ENCODE measurements around the gene L3MBTL2. TPM values are rescaled to one million over a fixed set of nuclear protein-coding genes. Genes with fewer than 3 reads are reported as not detected.

The L3MBTL2 gene
- total RNA-seq, 2 donors from 2014 or later = 24.3 to 26.5 TPM

- no peaks in the 10 kb centered on the region for H3K4me1 ChIP-seq (ENCODE audit: control insufficient read depth, insufficient read depth, low read length)
- no peak overlapping the region for H3K4me3 Mint-ChIP-seq
- no peaks in the 10 kb centered on the region for H3K9me3 Mint-ChIP-seq
- H3K27ac Mint-ChIP-seq = no peak overlapping the region
- H3K4me3 ChIP-seq (ENCODE audit: low read length) = no peak overlapping the region
- DNase-seq = no peak
- no peaks in the 10 kb centered on the region for H3K27me3 ChIP-seq (ENCODE audit: control insufficient read depth, insufficient read depth, low read length, poor library complexity, severe bottlenecking)
- H3K27me3 Mint-ChIP-seq (ENCODE audit: insufficient read depth) = no peaks in the 10 kb centered on the region
- peaks cover under 1% of the 10 kb centered on the region for H3K4me1 Mint-ChIP-seq
- no peak overlapping the region for H3K27ac ChIP-seq (ENCODE audit: low read depth, low read length)
- no peaks in the 10 kb centered on the region for H3K9me3 ChIP-seq (ENCODE audit: control insufficient read depth, low read length)
- no peak for TF ChIP-seq CTCF (conservative IDR thresholded peaks at IDR 0.05)
- peaks cover 80% of the 10 kb centered on the region for H3K36me3 ChIP-seq (ENCODE audit: control insufficient read depth, insufficient read depth, low read length)
- H3K36me3 Mint-ChIP-seq (ENCODE audit: low read depth) = peaks cover 61% of the 10 kb centered on the region
- H3K9ac ChIP-seq (ENCODE audit: extremely low read depth, low read length, poor library complexity, severe bottlenecking) = no peak overlapping the region
- 96% methylated on average over 3 of the region's 3 CpGs for WGBS, 2 experiments (ENCODE audit: insufficient coverage in 1 of 2, insufficient read length in 1 of 2)
These were observed 75.0 kb downstream of the L3MBTL2 start for GRCh38 chr22:41280065-41280464.

- Mint-ChIP-seq H3K4me3 (no peak overlapping the region), H3K36me3 (ENCODE audit: low read depth) (peaks cover 58% of the 10 kb centered on the region), H3K27me3 (ENCODE audit: insufficient read depth) (no peaks in the 10 kb centered on the region), H3K9me3 (no peaks in the 10 kb centered on the region), H3K27ac (no peak overlapping the region), H3K4me1 (peaks cover 3% of the 10 kb centered on the region)
- TF ChIP-seq CTCF (conservative IDR thresholded peaks at IDR 0.05) = no peak
- no peaks in the 10 kb centered on the region for H3K27me3 ChIP-seq (ENCODE audit: control insufficient read depth, insufficient read depth, low read length, poor library complexity, severe bottlenecking)
- H3K4me3 ChIP-seq (ENCODE audit: low read length) = no peak overlapping the region
- no peak overlapping the region for H3K27ac ChIP-seq (ENCODE audit: low read depth, low read length)
- H3K9ac ChIP-seq (ENCODE audit: extremely low read depth, low read length, poor library complexity, severe bottlenecking) = no peak overlapping the region
- WGBS, 2 experiments (ENCODE audit: insufficient coverage in 1 of 2, insufficient read length in 1 of 2) = 94% methylated on average over 2 of the region's 2 CpGs; no CpG with 5 or more reads in 1 of the 2 experiments
- DNase-seq = no peak
- peaks cover 72% of the 10 kb centered on the region for H3K36me3 ChIP-seq (ENCODE audit: control insufficient read depth, insufficient read depth, low read length)
- H3K9me3 ChIP-seq (ENCODE audit: control insufficient read depth, low read length) = no peaks in the 10 kb centered on the region
- H3K4me1 ChIP-seq (ENCODE audit: control insufficient read depth, insufficient read depth, low read length) = no peaks in the 10 kb centered on the region
These were observed 75.7 kb downstream of the L3MBTL2 start for GRCh38 chr22:41280854-41281253.

Small RNA genes within 50 kb of the gene (microRNA-seq; reads per million reads assigned to microRNA genes)
- not detected for gene MIR6889 (ENCODE audit: borderline microRNAs expressed)

Other genes with a start within 250 kb of the L3MBTL2 start
- gene EP300, start 112.7 kb upstream of the L3MBTL2 start, total RNA-seq = 100 to 1,000 TPM in 1 of 2 donors, 10 to 100 TPM in 1; 95.5 to 130 TPM
- gene CHADL, start 35.6 kb downstream of the L3MBTL2 start, total RNA-seq = 1 to 10 TPM in 1 of 2 donors, under 1 TPM in 1; 0.79 to 1.3 TPM
- 100 to 1,000 TPM in 1 of 2 donors, 10 to 100 TPM in 1; 95.2 to 122 TPM for gene RANGAP1, start 80.9 kb downstream of the L3MBTL2 start, total RNA-seq
- 10 to 100 TPM; 70.9 to 74.2 TPM for gene ZC3H7B, start 96.2 kb downstream of the L3MBTL2 start, total RNA-seq
- 1 to 10 TPM; 4.7 to 7.9 TPM for gene TEF, start 176.6 kb downstream of the L3MBTL2 start, total RNA-seq
- 10 to 100 TPM; 51.2 to 57.9 TPM for gene TOB2, start 241.5 kb downstream of the L3MBTL2 start, total RNA-seq

Measured in endodermal cell (in vitro differentiated cells).